Measurements from ENCODE around the gene ITPR2.

DNA sequence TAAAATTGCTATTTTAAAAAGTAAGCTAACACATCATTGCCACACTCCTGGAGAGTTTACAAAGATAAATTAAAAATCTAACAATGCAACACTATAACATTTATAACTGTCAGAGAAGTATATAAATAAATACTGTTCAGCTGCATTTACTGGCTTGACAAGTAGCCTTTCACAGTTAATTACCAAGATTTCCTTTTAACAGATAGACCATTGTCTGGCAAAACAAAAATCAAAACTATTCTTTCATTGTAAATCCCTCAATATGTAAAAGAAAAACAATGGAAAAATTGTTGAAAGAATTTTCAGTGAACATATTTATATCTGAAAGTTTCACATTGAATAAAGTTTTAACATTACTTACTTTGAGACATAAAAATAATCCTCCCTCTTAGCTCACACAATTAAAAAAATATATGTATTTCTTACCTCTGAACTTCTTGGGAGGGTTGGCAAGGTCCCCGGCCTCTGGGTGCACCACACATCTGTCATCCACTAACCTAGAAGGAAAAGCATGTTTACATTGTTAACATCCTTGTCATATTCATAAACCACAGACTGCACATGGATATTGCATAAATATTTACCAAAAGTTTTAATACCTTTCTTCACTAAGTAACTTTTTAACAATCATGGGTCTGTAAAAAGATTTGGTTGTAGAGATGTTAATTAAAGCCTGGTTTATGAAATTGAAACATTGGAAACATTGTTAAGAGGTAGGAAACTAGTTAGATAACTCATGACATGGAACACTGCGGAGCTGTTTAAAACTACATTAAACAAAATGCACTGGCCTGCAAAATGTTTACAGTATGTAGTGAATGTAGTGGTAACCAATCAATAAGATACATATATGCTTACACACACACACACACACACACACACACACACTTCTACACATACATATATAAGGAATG is 43.0 kb downstream of the ITPR2 start:
- TF ChIP-seq, protein P1, sequence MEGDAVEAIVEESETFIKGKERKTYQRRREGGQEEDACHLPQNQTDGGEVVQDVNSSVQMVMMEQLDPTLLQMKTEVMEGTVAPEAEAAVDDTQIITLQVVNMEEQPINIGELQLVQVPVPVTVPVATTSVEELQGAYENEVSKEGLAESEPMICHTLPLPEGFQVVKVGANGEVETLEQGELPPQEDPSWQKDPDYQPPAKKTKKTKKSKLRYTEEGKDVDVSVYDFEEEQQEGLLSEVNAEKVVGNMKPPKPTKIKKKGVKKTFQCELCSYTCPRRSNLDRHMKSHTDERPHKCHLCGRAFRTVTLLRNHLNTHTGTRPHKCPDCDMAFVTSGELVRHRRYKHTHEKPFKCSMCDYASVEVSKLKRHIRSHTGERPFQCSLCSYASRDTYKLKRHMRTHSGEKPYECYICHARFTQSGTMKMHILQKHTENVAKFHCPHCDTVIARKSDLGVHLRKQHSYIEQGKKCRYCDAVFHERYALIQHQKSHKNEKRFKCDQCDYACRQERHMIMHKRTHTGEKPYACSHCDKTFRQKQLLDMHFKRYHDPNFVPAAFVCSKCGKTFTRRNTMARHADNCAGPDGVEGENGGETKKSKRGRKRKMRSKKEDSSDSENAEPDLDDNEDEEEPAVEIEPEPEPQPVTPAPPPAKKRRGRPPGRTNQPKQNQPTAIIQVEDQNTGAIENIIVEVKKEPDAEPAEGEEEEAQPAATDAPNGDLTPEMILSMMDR (IDR thresholded peaks at IDR 0.05) = no peak
- no peak for TF ChIP-seq POLR2A (IDR thresholded peaks at IDR 0.05)
- TF ChIP-seq EP300 (IDR thresholded peaks at IDR 0.05) = no peak

Measured in tibial nerve (tissue), 4 donors.